ENCODE measurements around the gene FMN2. TPM values are rescaled to one million over a fixed set of nuclear protein-coding genes. Genes with fewer than 3 reads are reported as not detected.

Gene FMN2
- total RNA-seq, 3 donors from 2014 or later = 0.80 to 4.2 (median 3.3) TPM

DNA sequence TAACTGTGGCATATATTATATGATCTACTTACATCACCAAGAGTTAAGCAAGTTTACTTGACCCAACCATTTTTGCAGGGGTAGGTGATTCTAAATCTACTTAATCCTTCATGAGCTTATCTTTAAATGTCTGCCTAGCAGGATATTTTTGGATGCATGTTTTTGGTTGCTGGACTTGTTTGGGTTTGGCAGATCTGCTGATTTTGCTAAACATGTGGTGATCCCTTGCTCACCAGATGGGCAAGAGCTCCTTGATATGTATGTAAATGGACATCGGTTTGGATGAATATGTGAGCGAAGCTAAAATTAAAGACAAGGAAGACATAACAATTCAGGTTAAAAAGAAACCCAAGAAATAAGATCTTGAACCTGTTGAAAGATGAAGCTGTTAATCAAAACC is 36.7 kb downstream of the FMN2 start:
- no peak overlapping the region for H3K4me3 ChIP-seq
- H3K9me3 ChIP-seq = no peaks in the 10 kb centered on the region
- no peaks in the 10 kb centered on the region for H3K4me1 ChIP-seq
- DNase-seq (ENCODE audit: low spot score in 2 of 2) = no peak
- TF ChIP-seq, protein P1, sequence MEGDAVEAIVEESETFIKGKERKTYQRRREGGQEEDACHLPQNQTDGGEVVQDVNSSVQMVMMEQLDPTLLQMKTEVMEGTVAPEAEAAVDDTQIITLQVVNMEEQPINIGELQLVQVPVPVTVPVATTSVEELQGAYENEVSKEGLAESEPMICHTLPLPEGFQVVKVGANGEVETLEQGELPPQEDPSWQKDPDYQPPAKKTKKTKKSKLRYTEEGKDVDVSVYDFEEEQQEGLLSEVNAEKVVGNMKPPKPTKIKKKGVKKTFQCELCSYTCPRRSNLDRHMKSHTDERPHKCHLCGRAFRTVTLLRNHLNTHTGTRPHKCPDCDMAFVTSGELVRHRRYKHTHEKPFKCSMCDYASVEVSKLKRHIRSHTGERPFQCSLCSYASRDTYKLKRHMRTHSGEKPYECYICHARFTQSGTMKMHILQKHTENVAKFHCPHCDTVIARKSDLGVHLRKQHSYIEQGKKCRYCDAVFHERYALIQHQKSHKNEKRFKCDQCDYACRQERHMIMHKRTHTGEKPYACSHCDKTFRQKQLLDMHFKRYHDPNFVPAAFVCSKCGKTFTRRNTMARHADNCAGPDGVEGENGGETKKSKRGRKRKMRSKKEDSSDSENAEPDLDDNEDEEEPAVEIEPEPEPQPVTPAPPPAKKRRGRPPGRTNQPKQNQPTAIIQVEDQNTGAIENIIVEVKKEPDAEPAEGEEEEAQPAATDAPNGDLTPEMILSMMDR (IDR thresholded peaks at IDR 0.05) = no peak
- no peak for TF ChIP-seq POLR2A (IDR thresholded peaks at IDR 0.05)
- TF ChIP-seq POLR2AphosphoS5 (IDR thresholded peaks at IDR 0.05) = no peak
- no peak overlapping the region for H3K27ac ChIP-seq
- no peaks in the 10 kb centered on the region for H3K27me3 ChIP-seq
- no peaks in the 10 kb centered on the region for H3K36me3 ChIP-seq
- intact Hi-C loops (cut with DNase I; ENCODE audit: low total_unique reads) = no loop called here

DNA sequence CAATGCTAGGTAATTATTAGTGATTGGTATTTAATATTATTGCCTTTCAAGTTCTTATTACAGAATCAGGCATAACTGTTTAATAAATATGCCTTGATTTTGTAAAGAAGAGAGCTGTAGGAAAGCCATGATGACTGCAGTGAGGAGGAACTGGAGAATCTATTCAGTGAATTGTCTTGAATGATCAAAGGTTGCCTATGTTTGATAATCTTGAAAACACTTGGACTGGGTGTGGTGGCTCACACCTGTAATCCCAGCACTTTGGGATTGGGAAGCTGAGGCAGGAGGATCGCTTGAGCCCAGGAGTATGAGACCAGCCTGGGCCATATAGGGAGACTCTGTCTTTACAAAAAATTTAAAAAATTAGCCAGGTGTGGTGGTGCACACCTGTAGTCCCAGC is 42.4 kb downstream of the FMN2 start:
- TF ChIP-seq POLR2A (IDR thresholded peaks at IDR 0.05) (no peak), POLR2AphosphoS5 (IDR thresholded peaks at IDR 0.05) (no peak)
- TF ChIP-seq, protein P1 (IDR thresholded peaks at IDR 0.05) = no peak
- intact Hi-C loops (cut with DNase I; ENCODE audit: low total_unique reads) = loop anchor here (10.0 kb wide), 1 partner anchor 869 kb away; no protein-coding TSS in a partner anchor
- H3K4me3 ChIP-seq = no peak overlapping the region

DNA sequence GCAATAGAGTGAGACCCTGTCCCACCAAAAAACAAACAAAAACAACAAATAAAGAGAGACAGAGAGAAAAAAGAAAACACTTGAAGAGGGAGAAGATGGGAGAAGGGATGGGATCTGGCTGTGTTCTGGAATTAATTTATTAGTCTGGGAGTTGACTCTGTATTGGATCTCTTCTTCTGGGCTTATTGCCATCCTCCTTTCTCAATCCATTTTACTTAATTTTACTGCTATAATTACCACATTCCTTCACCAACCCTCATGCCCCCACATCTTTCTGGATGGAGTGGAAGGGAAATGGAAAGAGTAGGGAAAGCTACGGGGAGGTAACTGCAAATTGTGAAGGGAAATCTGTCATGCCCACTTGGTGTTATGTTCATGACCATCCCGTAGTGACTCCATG is 42.9 kb downstream of the FMN2 start:
- no peak overlapping the region for H3K4me3 ChIP-seq
- intact Hi-C loops (cut with DNase I; ENCODE audit: low total_unique reads) = loop anchor here (10.0 kb wide), 1 partner anchor 870 kb away; no protein-coding TSS in a partner anchor
- no peaks in the 10 kb centered on the region for H3K27me3 ChIP-seq
- no peaks in the 10 kb centered on the region for H3K36me3 ChIP-seq
- H3K27ac ChIP-seq = no peak overlapping the region
- TF ChIP-seq POLR2AphosphoS5 (IDR thresholded peaks at IDR 0.05) (no peak), POLR2A (IDR thresholded peaks at IDR 0.05) (no peak)
- TF ChIP-seq, protein P1 (IDR thresholded peaks at IDR 0.05) = no peak
- no peaks in the 10 kb centered on the region for H3K4me1 ChIP-seq
- DNase-seq (ENCODE audit: low spot score in 2 of 2) = no peak
- H3K9me3 ChIP-seq = no peaks in the 10 kb centered on the region

More for the DNA sequence above, 42.4 kb downstream of the FMN2 start:
- Histone ChIP-seq H3K4me1 (no peaks in the 10 kb centered on the region), H3K36me3 (no peaks in the 10 kb centered on the region), H3K9me3 (no peaks in the 10 kb centered on the region), H3K27ac (no peak overlapping the region), H3K27me3 (no peaks in the 10 kb centered on the region)
- no peak for DNase-seq (ENCODE audit: low spot score in 2 of 2)

DNA sequence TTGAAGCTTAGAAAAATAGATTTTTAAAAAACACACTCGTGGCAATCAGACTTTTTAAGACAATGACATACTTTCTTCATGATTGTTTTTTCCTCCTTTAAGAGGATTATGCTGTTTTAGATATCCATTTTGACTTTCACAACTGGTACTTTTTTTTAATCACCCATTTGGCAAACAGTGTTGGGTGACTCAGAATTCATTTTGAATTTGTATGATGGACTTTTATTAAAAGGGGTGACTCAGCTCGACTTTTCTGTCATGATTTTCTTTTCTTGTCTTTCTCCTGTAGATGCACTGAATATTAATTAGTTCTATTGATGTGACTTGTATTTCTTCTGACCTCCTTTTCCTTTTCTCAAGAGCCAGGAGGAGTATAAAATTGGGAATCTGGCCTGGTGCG is 44.7 kb downstream of the FMN2 start:
- Histone ChIP-seq H3K36me3 (no peaks in the 10 kb centered on the region), H3K4me1 (no peaks in the 10 kb centered on the region), H3K27ac (no peak overlapping the region), H3K27me3 (no peaks in the 10 kb centered on the region), H3K4me3 (no peak overlapping the region), H3K9me3 (no peaks in the 10 kb centered on the region)
- no peak for DNase-seq (ENCODE audit: low spot score in 2 of 2)
- TF ChIP-seq POLR2A (IDR thresholded peaks at IDR 0.05) (no peak), POLR2AphosphoS5 (IDR thresholded peaks at IDR 0.05) (no peak)
- TF ChIP-seq, protein P1 (IDR thresholded peaks at IDR 0.05) = no peak
- intact Hi-C loops (cut with DNase I; ENCODE audit: low total_unique reads) = loop anchor here (10.0 kb wide), 1 partner anchor 872 kb away; no protein-coding TSS in a partner anchor

DNA sequence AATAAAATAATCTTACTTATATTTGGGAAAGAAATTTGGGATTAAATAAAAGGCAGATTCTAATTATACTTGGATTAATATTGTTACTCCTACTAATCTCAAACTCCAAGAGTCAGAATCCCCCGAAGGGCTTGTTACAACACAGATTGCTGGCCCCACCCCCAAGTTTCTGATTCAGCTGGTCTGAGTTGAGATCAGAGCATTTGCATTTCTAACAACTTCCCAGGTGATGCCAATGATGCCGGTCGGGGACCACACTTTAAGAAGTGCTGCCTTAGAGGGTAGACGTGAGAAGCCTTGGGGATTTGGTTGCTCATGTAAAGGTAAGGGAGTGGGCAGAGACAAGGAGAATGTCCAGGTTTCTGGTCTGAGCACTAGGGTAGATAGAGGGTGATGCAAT is 47.2 kb downstream of the FMN2 start:
- no peak for DNase-seq (ENCODE audit: low spot score in 2 of 2)
- Histone ChIP-seq H3K36me3 (no peaks in the 10 kb centered on the region), H3K4me1 (no peaks in the 10 kb centered on the region), H3K9me3 (no peaks in the 10 kb centered on the region), H3K4me3 (no peak overlapping the region), H3K27ac (no peak overlapping the region), H3K27me3 (no peaks in the 10 kb centered on the region)
- intact Hi-C loops (cut with DNase I; ENCODE audit: low total_unique reads) = loop anchor here (10.0 kb wide), 1 partner anchor 874 kb away; no protein-coding TSS in a partner anchor
- TF ChIP-seq POLR2AphosphoS5 (IDR thresholded peaks at IDR 0.05) (no peak), POLR2A (IDR thresholded peaks at IDR 0.05) (no peak)
- TF ChIP-seq, protein P1 (IDR thresholded peaks at IDR 0.05) = no peak
